ENCODE measurements around the gene SCML1. TPM values are rescaled to one million over a fixed set of nuclear protein-coding genes. Genes with fewer than 3 reads are reported as not detected.

The SCML1 gene
- total and polyA plus RNA-seq, 10 of the 15 experiments (the other 5 are each of a cell fraction or from before 2014, with no cell fraction given), result 0.62 to 48.3 (median 1.6) TPM

DNA sequence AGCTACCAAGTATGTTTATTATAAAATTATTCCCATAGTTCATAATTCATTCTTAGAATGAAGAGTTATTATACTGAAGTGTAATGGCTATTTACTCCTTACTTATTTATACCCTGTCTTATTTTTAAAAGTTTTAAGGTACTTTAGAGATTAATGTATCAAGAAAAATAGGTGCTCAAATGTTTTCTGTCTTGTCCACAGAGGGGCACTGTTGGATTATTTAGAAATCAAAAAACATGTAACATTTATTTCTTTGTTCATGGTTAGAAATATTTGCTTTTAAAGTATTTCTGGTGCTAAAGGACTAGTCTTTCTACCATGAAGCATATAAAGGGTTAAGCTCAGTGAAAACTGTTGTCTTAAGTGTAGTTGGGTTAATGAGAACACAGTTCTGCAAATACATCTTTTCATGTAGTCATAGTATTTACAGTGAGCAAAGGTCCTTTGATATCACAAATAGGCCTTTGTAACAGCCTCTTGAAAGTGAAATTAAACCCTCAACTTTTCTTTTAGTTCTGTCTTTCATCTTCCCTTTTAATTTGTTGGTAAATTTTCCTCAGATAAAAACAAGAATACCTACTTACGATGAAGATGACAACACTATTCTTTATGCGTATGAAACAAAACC lies 7.7 kb downstream of the SCML1 start:
- intact Hi-C loops (cut with micrococcal nuclease; ENCODE audit: unreplicated experiment) (loop anchor here (1.0 kb wide), 1 partner anchor 632 kb away; no protein-coding TSS in a partner anchor), in situ Hi-C loops (cut with MboI) (no loop called here)
- H3K4me2 ChIP-seq (ENCODE audit: control insufficient read depth, insufficient read depth), result no peak overlapping the region
- H2AFZ ChIP-seq (ENCODE audit: control insufficient read depth, low read depth, low read length), result no peak overlapping the region
- WGBS (ENCODE audit: insufficient coverage, insufficient replicate concordance, low lambda C conversion rate, missing lambda C conversion rate), result 87% methylated on average over 2 of the region's 2 CpGs
- BruUV-seq (replicated peaks), result no TSS peak
- no peak overlapping the region for H3K4me3 ChIP-seq
- H3K27ac ChIP-seq (ENCODE audit: control insufficient read depth, insufficient read depth), result no peak overlapping the region
- H3K9me3 ChIP-seq (replicated peaks; ENCODE audit: control insufficient read depth, insufficient read depth, low read length), result no peaks in the 10 kb centered on the region
- FAIRE-seq (no peak), ATAC-seq (peak; percentile 46; the same call in 2 of the 3 replicates), DNase-seq (ENCODE audit: low read depth, low spot score) (no peak)
- no peaks in the 10 kb centered on the region; the same call in 1 of the 2 replicates for H3K79me2 ChIP-seq (ENCODE audit: control insufficient read depth, insufficient read depth, low read length)
- SMC1A ChIA-PET (ENCODE audit: uncharacterized antibody, unreplicated experiment), result interaction anchor here (0.7 kb wide), 1 partner anchor 632 kb away, joined by 3 read pairs; no protein-coding TSS in a partner anchor
- no peaks in the 10 kb centered on the region for H3K27me3 ChIP-seq (replicated peaks in 1 of 2; ENCODE audit: control insufficient read depth in 2 of 2, insufficient read depth in 2 of 2, low read length in 1 of 2)
- H3K4me1 ChIP-seq (ENCODE audit: control insufficient read depth, insufficient read depth, low read length), result no peaks in the 10 kb centered on the region
- RAD21 ChIA-PET (ENCODE audit: unreplicated experiment), result no interaction called here
- POLR2A ChIA-PET, result interaction anchor here (0.6 kb wide), 1 partner anchor 396 kb away, joined by 9 read pairs; no protein-coding TSS in a partner anchor
- no peaks in the 10 kb centered on the region for H4K20me1 ChIP-seq (ENCODE audit: control insufficient read depth, insufficient read depth)
- H3K9ac ChIP-seq (ENCODE audit: control insufficient read depth, insufficient read depth, low read length), result no peak overlapping the region
- TF ChIP-seq, protein P1, sequence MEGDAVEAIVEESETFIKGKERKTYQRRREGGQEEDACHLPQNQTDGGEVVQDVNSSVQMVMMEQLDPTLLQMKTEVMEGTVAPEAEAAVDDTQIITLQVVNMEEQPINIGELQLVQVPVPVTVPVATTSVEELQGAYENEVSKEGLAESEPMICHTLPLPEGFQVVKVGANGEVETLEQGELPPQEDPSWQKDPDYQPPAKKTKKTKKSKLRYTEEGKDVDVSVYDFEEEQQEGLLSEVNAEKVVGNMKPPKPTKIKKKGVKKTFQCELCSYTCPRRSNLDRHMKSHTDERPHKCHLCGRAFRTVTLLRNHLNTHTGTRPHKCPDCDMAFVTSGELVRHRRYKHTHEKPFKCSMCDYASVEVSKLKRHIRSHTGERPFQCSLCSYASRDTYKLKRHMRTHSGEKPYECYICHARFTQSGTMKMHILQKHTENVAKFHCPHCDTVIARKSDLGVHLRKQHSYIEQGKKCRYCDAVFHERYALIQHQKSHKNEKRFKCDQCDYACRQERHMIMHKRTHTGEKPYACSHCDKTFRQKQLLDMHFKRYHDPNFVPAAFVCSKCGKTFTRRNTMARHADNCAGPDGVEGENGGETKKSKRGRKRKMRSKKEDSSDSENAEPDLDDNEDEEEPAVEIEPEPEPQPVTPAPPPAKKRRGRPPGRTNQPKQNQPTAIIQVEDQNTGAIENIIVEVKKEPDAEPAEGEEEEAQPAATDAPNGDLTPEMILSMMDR (IDR thresholded peaks at IDR 0.05 in 2 of 3, conservative IDR thresholded peaks at IDR 0.05 in 1 of 3; ENCODE audit: control insufficient read depth in 2 of 3, extremely low read depth in 1 of 3, insufficient read depth in 1 of 3, low read depth in 3 of 3, low read length in 3 of 3), result peak in 2 of 3 experiments; percentile 8 to 20; a peak in 2 of 6 replicates
- TF ChIP-seq RAD21 (IDR thresholded peaks at IDR 0.05; ENCODE audit: insufficient read depth, low read depth, low read length) (0 out of 2 replicates have a peak, but pooled peaks have one; percentile 18), FOS (IDR thresholded peaks at IDR 0.05; ENCODE audit: borderline replicate concordance, extremely low read depth, insufficient read length) (no peak)
- H3K36me3 ChIP-seq (ENCODE audit: control insufficient read depth in 2 of 2, insufficient read depth in 2 of 2, low read length in 1 of 2), result no peaks in the 10 kb centered on the region
- CTCF ChIA-PET, result interaction anchor here (0.7 to 1.4 kb wide), 4 partner anchors 9 to 1588 kb away, joined by 3 to 4 read pairs (median 3); no protein-coding TSS in a partner anchor
